ENCODE data around the gene ANKRD33.

Gene ANKRD33, protein sequence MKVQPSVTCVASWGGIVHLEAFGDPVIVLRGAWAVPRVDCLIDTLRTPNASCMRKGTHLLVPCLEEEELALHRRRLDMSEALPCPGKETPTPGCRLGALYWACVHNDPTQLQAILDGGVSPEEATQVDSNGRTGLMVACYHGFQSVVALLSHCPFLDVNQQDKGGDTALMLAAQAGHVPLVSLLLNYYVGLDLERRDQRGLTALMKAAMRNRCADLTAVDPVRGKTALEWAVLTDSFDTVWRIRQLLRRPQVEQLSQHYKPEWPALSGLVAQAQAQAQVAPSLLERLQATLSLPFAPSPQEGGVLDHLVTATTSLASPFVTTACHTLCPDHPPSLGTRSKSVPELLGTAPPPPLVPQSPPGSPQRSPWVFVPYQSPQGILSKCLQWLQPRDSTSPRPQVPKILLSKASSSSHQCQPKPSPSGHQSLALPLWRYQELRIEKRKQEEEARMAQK

DNA sequence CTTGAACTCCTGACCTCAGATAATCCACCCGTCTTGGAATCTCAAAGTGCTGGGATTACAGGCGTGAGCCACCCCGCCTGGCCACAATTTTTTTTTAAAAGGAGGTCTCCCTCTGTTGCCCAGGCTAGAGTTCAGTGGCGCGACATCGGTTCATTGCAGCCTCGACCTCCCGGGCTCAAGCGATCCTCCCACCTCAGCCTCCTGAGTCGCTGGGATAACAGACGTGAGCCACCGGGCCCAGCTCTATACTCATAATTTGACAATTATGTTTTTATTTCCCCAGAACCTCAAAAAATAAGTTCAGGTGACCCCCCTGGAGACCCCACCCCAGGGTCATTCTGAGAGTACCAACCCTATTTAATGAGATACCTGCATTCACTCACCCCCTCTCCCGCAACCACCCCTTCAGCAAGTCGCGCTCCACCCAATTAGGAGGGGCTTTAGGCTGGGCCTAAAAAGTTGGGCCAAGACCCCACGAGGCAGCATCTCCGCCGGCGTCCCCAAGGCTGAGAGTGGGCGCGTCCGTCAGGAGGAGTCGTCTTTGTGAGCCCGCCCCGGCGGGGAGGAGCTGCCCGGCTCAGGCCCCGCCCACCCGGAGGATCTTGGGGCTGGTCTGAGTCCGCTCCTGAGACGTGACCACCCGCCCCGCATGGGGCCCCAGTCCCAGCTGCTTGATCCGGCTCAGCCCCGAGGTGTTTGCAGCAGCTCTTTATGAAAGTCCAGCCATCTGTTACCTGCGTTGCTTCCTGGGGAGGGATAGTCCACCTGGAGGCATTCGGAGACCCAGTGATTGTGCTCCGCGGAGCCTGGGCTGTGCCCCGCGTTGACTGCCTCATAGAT is at the start of gene ANKRD33:
ANKRD33 (plus strand) TSS at position 628 of the 840 bp plus-strand sequence; CDS start at position 712, 84 bp downstream.
- DNase-seq (ENCODE audit: low spot score), result peak; percentile 96

DNA sequence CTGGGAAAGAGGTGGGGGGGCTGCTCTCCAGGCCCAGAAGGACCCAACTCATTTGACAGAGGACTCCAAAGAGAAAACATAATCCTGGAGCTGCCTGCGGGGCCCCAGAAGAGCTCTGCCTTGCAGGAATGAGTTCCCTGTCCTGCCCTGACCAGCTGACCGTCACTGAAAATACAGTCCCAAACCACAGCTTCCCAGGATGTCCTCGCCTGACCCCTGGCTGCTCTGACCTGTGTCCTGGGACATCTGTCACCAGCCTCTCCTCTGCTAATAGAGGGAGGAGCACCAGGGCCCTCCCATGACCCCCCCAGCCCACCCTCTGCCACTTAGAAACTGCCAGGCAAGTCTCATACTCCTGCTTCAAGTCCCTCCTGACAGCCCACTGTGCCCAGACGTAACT is 49.1 kb upstream of the ANKRD33 start:
- DNase-seq (ENCODE audit: low spot score), result no peak

DNA sequence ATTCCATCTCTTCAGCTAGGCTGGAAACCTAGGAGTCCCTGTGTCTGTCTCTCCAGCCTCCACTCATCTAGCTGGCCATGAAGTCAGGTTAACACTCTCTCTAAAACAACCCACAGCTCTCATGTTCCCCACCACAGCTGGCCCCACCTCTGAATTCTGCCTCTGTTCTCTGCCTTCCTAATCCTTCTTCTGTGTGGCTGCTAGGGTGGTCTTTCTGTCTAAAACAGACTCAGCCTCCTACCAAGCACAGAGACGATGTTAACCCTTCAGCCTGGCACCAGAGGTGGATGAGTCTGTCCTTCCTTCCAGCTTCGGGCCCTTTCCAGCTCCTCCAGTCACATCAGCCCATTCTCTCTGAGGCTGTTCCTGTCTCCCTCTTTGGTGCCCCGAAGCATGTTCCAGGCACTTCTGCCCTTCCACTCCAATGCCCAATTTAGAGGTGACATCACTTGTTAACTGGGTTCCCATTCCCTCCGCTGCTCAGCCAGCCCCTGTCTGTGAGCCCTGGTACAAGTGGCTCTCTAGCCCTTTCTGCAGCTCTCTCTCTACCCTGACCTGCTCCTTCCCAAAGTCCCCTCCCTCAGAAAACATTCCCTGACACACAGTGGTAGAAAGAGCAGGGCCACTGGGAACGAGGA is 48.5 kb upstream of the ANKRD33 start:
- no peak for DNase-seq (ENCODE audit: low spot score)

DNA sequence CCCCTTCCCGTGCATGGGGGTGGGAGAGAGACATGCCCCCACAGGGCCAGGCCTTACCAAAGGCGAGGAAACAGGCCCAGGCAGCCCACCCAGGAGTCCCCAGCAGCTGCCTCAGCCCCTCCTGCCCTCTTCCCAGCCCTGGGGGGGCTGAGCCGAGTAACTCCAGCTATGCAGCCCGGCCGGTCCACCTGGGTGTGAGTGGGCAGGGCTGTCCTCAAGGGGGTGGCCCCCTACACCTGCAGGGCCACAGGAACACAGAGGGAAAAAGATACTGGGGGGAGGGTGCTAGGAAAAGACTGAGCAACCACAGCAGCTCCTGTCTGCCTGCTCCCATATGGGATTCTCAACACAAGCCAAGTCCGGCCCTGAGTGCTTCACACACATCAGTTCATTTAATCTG is 46.9 kb upstream of the ANKRD33 start:
- no peak for DNase-seq (ENCODE audit: low spot score)

DNA sequence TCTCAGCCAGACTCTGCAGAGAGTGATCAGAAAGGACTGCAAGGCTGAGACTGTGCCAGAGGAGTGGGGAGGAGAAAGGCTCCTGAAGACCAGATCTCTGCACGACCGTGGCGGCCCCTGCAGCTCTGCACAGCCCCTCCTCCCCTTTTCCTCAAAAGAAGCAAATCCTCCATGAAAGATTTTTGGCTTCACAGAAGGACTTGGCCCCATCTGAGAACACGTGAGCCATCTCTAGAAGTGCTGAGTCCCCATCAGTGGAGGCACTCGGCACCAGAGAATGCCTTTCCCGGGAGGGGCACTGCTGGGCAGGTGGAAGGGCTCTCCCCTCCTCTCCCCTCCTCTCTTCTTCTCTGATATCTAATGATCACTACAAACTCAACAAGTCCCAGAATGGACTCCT is 46.2 kb upstream of the ANKRD33 start:
- DNase-seq (ENCODE audit: low spot score), result no peak

DNA sequence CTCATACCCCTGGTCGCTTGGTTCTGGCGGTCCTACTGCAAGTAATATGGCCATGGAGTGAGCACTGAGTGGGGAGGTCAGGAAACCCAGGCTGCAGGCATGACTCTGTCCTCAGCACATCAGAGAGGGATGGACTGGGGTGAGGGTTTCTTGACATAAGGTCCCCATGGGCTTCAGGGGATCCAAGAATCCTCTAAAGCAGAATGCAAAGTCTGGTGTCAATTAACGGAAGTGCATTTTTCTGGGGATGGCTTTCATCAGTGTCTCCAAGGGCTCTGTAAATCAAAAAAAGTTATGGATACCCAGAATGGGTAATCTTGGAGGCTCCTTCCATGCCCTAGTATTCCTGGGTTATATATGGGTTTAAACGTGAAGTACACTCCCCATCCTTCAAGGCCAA is 43.0 kb upstream of the ANKRD33 start:
- DNase-seq (ENCODE audit: low spot score), result no peak

DNA sequence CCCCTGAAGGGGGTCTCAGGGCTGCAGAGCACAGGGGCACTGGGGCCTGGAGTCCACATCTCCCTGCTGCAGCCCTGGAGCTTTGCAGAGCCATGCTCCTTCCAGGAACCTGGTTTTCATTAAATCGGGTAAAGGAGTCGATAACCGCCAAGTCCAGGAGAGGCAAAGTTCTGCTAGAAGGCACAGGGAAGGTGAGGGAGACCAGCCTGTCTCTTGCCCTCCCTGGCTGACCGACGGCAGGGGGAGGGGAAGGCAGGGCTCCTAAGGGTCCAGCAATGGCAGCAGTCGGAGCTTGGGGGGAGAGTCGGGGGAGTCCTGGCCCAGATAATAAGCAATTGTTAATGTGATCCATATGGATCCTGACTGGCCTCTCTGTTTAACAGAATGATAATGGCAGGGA is 42.4 kb upstream of the ANKRD33 start:
- DNase-seq (ENCODE audit: low spot score), result no peak

DNA sequence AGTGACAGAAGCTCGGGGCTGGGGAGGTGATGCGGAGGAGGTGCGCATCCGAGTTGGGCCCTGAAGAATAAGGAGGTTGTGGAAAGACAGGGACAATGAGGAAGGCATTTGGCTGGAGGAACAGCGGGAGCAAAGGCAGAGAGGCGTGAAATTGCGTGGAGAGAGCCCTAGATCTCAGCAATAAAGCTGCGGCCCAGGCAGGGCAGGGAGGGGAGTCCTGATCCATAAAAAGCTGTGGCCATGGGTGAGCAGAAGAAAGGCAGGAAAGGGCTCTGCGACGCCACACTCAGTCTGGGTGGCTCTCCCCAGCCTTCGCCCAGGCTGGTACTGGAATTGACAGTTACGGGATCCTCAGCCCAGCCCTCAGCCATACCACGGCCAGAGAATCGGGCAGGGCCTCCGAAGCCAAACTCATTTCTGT is 41.6 kb upstream of the ANKRD33 start:
- DNase-seq (ENCODE audit: low spot score), result no peak

DNA sequence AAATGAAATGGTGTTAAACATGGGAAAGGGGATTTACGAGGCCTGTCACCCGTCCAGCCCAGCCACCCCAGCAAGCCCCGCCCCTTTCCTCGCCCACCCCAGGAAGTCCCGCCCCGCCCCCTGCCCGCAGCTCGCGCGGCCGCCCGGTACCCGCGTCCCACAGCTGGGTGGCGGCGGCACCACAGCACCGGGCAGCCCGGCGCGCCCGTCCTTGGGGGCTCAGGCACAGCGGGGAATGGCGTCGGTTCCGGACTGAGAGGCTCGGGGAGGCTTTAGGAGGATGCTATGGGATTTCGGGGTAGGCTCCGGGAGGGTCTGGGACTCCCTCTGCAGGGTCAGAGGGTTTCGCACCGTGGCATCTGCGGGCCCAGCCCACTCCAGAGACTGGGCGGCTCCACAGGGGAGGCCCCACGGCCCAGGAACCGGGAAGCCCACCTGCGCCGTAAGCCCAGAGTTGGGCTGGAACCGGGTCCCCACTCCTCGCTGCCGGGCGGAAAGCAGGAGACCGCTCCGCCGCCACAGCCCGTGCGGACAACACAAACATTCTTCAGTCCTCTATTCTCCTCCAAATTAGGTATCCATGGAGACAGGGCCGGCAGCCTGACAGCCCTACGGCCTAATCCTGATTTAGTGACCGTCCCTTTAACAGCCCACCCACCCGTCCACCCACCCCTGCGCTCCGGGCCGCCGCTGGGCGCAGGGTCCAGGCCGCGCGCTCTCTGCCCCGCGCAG is 40.8 kb upstream of the ANKRD33 start:
- DNase-seq (ENCODE audit: low spot score), result peak; percentile 84

DNA sequence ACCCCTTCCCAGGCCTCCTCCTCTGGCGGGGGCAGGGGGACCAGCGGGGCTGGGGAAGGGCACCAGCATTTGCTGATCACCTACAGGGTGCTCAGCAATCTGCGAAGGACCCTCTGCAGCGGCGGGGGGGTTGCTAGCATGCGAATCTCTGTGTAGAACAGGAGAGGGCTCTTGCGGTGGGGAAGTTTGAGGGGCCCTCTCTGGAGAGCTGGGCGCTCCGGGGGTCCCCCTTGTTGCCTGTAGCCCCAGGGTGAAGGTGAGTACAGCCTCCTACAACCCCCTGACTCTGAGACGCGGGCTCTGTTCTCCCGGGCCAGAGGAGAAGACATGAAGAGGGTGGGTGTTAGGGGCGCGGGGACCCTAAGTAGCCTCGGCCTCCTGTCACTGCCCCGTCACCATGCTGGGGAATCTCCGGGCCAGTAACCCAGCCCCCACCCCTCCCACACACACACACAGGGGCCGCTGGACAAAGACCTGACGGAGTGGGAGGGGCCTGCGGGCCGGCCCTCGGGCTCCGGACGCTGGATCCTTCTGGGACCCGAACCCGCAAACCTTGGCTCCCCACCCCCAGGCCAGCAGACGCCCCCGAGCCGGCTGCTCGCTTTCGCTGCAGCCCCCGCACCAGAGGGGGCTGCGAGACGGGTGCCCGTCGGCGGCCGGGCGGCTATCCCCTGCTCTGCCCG is 40.1 kb upstream of the ANKRD33 start:
- DNase-seq (ENCODE audit: low spot score), result peak; percentile 65

DNA sequence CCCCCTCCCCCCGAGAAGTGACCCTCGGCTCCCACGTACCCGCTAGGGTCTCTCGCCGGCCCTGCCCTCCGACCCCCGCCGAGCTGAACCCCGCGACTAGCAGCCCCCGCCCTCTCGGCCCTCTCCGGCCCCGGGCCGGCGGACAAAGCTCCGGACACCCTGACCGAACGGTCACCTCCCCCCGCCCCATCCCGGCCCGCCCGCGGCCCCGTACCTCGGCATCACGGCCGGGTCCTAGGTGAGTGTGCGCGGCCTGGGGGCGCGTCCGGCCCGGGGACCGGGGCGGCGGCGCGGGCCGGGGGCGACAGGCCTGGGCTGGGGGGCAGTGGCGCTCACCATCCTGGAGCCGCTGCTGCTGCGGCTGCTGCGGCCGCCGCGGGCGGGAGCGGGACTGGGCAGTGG is 39.6 kb upstream of the ANKRD33 start, which contains the start of gene FIGNL2:
FIGNL2 (minus strand) TSS at position 393 of the 402 bp plus-strand sequence. CDS start 26,305 bp downstream, outside the sequence.
- DNase-seq (ENCODE audit: low spot score), result peak; percentile 56

DNA sequence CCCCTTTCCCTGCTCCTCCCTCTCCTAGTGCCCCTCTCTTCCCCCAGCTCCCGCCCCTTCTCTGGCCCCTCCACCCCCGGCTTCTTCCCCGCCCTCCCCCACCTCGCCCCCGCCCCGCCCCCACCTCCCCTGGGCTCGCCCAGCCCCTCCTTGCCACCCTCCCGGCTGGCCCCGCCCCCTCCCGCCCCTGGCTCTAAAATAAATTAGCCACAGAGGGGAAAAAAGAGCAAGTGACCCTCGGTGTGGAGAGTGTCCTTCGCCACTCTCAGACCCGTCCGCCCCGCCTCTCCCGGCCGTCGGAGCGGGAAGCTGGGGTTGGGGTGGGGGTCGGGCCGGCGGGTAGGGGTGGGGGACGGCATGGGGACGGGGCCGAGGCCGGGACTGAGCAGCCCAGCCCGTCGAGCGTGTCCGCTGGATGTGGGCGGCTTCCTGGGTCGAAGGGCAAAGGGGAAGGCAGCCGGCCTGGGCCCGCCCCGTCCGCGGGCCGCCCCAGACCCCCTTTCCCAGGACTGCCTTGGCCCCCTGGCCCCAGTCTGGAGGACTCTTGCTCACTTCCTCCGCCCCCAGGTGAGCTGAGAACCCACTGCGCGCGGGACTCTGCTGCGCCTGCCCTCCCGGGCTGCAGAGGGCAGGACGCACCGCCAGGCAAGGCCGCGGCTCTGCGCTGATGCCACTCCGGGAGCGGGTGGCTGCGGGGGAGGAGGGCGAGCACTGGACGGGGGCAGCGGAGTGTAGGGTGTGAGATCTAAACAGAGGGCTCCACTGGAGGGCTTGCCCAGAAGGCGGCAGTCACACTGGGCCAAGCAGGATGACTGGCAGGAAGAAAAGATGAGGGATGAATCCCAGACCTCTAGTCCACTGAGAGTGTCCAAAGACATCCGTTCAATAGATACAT is 38.8 kb upstream of the ANKRD33 start:
- peak; percentile 91 for DNase-seq (ENCODE audit: low spot score)

DNA sequence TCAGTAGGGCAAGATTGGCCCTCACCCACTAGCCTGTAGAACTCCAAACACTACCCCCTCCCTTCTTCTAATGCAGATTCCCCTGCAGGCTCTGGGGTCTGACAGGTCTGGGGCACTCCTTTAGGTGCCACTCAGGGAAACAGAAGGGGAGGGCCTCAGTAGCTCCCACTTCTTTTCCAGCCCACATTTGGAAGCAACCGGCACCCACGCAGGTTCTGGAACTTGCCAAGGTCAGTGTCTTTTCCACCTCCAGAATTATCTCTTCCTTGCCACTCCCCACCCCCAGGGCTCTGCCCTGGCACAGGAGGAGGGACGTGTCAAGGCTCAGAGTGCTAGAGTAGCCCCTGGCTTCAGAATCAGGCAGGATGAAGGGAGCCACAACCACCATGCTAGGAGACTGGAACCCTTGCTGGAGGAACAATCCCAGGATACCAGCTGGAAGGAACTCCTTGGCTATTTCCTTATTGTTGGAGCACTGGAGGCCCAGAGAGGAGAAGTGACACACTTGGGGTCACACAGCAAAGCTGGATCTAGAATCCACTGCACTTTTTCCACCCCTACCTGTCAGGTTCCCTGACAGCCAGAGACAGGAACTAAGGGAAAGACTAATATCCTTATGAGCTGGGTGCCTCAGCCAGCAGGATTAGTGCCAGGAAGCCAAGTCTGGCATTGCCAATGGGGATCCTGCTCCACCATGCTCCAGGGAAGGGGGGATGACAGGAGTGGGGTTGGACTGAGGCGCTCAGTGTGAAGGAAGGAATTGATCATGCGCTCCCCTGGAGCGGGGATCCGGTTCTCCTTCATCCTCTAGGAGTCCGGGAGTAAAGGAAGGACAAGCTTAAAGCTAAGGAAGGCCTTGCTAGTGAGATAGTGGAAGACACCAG is 37.6 kb upstream of the ANKRD33 start:
- DNase-seq (ENCODE audit: low spot score), result no peak

DNA sequence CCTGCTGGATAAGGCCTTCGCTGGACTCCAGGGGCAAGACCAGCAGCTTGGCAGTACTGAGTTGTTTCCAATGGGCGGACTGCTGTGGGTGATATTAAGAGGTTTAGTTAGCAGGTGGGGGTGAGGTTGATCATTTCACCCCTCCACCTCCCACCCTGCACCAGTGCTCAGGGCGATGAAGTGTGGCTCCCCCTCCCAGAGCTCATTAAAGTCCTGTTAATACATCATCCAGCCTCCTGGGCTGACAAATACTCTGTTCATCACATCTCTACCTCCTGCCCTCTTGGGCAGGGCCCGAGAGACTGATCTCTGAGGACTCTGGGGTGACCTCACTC is 37.0 kb upstream of the ANKRD33 start:
- DNase-seq (ENCODE audit: low spot score), result no peak

DNA sequence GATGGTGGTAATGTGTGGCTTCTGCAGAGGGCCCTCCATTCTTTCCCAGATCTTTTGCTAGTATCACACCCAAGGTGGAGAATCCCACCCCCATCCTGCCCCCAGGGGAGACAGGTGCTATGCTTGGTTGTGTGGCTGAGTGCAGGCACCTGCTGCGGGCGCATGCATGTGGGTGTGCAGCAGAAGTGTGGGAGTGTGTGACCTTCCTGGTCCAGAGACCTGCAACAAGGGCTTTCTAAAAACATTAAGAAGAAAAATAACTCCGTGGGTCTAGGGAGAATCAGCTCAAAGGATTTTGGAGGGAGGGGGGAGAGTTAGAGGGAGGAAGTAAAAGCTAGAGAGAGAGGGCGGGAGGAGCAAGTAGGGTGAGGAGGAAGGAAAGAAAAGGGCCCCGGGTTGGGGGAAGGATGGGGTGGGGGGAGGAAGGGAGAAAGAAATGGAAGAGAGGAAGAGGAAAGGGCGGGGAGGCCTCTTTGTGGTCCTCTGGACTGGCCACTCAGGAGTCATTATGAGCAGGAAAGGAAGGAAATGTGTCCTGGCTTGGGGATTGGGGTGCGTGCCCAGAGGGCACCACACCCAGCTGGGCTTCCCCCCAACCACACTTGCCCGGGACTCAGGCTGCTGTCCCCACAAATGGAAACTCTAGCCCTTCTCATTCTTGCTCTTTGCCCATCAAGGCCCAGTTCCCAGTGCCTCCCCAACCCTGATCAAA is 36.3 kb upstream of the ANKRD33 start:
- no peak for DNase-seq (ENCODE audit: low spot score)

DNA sequence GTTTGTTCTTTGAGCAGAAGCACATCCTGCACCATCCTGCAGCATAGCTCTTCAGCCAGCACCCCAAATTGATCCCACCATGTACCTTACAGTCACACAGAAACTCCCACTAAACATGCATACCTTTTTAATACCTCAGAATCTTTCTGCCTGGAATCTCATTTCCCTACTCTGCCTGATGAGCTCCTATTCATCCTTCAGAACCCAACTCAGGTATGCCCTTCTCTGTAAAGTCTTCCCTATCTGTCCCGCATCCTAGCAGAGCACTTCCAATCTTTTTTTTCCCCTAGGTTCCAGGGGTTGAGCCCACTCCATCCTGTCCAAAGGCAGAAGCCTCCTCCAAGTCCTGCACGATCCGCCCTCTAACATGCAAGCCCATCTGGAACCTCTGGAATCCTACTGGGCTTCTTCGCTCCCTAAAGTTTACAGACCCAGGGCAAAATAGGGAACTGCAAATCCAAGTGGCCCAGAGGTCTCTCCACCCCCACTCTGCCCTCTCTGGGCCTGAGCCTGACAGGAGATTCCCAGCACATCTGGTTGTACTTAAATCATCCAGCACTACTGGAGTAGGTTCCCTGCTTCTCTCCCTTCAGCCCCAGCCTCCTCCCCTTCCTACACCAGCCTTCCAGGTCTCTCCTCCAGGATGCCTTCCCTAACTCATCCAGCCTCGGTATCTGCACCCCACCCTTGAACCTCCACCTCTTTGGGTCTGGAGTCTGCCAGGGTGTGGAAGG is 35.3 kb upstream of the ANKRD33 start:
- no peak for DNase-seq (ENCODE audit: low spot score)

DNA sequence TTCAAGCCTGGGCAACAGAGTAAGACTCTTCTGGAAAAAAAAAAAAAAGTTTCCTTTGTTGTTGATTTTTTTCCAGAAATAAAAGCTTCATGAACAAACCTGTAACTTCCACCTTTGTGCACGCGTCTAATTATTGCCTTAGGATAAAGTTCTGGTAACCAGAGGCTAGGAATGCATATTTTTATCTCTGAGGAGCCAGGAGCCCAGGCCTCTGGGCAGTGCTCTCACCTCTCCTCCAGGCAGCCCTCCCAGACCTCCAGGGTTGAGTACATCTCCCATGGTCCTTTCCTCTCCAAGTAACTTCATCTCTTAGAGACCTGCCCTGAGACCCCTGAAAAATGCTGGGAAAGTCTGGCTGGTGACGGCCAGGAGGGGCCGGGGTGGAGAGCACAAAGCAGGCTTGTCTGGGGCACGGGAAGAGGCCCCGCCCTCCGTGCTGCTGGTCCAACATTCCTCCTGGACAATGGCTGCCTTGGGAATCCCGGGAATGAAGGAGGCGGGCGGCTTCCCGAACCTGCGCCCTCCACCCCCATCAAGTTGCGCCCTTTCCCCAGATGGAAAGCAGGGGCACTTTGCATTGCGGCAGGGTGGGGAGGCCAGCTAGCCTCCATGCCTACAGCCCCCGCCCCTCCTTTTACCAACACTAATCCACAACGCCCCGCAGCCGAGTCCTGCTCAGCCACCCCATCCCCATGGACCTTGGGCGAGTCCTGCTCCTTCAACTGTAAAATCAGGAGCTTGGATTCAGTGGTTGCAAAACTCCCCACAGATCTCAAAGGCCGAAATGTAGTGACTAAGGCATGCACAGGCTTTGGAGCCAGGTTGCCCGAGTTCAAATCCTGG is 32.1 kb upstream of the ANKRD33 start:
- peak; percentile 88 for DNase-seq (ENCODE audit: low spot score)

All from iPS-NIHi11 (cell line).